PC-3 (cell line): Measurements from ENCODE around the gene EIF2B4.

ENCODE experiments used
- EZH2 ChIP-seq: fragments of 300-600 bp; sonication (generic); IDR thresholded peaks from one replicate; pipeline ENCODE4 v1.6.1; 2017; ENCODE audit warnings: antibody characterized with exemption, mild to moderate bottlenecking, low read length; ENCODE audit not compliant: unreplicated experiment
- EZH2phosphoT487 ChIP-seq: fragments of 300-600 bp; sonication (generic); IDR thresholded peaks from 2 replicates; pipeline ENCODE4 v1.6.1; 2018; ENCODE audit warnings: mild to moderate bottlenecking, antibody characterized with exemption, low read length, borderline replicate concordance
- TF ChIP-seq, protein P1 (sequence below): fragments of 300-600 bp; sonication (generic); conservative IDR thresholded peaks from 2 replicates; pipeline ENCODE4 v1.5.1; 2017; ENCODE audit warnings: antibody characterized with exemption, low read depth, mild to moderate bottlenecking, low read length

DNA sequence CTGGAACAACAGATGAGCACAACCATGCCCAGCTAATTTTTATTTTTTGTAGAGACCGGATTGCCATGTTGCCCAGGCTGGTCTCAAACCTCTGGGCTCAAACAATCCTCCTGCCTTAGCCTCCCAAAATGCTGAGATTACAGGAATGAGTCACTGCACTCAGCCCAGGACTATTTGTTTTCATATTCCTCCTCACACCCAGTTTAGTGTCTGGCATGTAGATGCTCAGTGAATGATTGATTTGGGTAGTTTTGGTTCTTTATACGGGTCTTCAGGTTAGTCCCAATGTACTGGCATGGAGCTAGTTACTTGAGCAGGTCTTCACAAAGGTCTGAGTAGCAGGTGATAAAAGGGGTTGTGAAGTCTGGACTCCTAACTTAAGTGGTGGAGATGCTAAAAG, 6.2 kb downstream of the EIF2B4 start:
- TF ChIP-seq, protein P1, sequence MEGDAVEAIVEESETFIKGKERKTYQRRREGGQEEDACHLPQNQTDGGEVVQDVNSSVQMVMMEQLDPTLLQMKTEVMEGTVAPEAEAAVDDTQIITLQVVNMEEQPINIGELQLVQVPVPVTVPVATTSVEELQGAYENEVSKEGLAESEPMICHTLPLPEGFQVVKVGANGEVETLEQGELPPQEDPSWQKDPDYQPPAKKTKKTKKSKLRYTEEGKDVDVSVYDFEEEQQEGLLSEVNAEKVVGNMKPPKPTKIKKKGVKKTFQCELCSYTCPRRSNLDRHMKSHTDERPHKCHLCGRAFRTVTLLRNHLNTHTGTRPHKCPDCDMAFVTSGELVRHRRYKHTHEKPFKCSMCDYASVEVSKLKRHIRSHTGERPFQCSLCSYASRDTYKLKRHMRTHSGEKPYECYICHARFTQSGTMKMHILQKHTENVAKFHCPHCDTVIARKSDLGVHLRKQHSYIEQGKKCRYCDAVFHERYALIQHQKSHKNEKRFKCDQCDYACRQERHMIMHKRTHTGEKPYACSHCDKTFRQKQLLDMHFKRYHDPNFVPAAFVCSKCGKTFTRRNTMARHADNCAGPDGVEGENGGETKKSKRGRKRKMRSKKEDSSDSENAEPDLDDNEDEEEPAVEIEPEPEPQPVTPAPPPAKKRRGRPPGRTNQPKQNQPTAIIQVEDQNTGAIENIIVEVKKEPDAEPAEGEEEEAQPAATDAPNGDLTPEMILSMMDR, result no peak
- TF ChIP-seq EZH2 (no peak), EZH2phosphoT487 (no peak)
